Measurements from ENCODE around the gene AKR7A3. TPM values are rescaled to one million over a fixed set of nuclear protein-coding genes. Genes with fewer than 3 reads are reported as not detected.
A peak's percentile ranks its signal among the peaks of the same experiment; 100 is the strongest.
"Not testable (repeated sequence)": the region's sequence is repeated elsewhere in the genome, so short reads cannot be mapped to it uniquely, and the experiment has no call there.

Gene AKR7A3
- total and polyA plus RNA-seq, 12 donors, result 0.13 to 0.66 (median 0.25) TPM; not detected in 2

DNA sequence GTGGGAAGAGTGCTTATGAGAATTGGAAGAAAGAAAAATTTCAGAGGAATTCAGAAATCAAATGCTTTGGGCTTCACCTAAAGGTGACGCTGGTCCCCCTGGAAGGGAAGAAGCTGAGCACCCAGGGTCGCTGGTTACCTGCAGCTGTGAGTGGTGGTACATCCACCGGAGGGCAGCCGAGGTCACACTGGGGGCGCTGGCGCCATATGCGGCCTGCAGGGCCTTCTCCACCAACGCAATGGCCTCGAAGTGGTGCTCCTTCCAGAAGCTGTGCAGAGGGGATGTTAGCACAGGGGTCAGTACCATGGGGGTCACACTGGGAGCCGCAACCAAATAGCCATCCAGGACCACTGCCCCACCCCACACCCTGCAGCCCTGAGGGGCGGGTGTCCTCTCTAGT lies 17.3 kb upstream of the AKR7A3 start:
- Histone ChIP-seq H3K9me3 (no peaks in the 10 kb centered on the region), H3K4me3 (no peak overlapping the region), H3K36me3 (peaks cover 0 to 72% (median 41%) of the 10 kb centered on the region in 9 donors), H3K4me1 (peaks cover 2 to 6% (median 3%) of the 10 kb centered on the region in 9 donors), H3K27me3 (no peaks in the 10 kb centered on the region), H3K27ac (no peak overlapping the region)
- DNase-seq, result no peak
- TF ChIP-seq, protein P1, sequence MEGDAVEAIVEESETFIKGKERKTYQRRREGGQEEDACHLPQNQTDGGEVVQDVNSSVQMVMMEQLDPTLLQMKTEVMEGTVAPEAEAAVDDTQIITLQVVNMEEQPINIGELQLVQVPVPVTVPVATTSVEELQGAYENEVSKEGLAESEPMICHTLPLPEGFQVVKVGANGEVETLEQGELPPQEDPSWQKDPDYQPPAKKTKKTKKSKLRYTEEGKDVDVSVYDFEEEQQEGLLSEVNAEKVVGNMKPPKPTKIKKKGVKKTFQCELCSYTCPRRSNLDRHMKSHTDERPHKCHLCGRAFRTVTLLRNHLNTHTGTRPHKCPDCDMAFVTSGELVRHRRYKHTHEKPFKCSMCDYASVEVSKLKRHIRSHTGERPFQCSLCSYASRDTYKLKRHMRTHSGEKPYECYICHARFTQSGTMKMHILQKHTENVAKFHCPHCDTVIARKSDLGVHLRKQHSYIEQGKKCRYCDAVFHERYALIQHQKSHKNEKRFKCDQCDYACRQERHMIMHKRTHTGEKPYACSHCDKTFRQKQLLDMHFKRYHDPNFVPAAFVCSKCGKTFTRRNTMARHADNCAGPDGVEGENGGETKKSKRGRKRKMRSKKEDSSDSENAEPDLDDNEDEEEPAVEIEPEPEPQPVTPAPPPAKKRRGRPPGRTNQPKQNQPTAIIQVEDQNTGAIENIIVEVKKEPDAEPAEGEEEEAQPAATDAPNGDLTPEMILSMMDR (IDR thresholded peaks at IDR 0.05), result no peak
- WGBS, 2 donors, result 86 to 94% methylated on average over 11 of the region's 11 CpGs
- ATAC-seq, result no peak
- intact Hi-C loops (cut with DNase I), result no loop called here

DNA sequence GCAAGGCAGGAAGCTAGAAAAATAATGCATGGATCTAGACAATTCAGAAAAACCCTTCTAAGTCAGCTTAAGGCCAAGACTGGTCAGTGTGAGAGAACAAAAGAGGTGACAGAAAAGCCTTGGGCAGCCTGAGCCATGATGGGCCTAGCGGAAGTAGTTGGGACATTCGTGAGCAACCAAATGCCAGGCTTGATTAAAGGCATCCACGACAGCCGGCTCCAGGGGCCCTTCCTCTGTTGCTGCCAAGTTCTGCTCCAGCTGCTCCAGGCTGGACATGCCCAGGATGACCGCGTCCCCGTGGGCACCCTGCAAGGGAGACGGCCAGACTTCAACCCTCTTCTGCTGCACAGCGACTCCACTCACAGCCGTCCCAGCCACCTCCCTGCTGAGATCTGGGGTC lies 15.5 kb upstream of the AKR7A3 start:
- ATAC-seq; H3K4me3 ChIP-seq; H3K27ac ChIP-seq; H3K9me3 ChIP-seq; intact Hi-C loops (cut with DNase I); DNase-seq; H3K4me1 ChIP-seq; H3K27me3 ChIP-seq: not testable (repeated sequence)
- 89 to 94% methylated on average over 9 to 10 of the region's 10 CpGs for WGBS, 2 donors
- H3K36me3 ChIP-seq, result peaks cover 0 to 77% (median 41%) of the 10 kb centered on the region in 9 donors

DNA sequence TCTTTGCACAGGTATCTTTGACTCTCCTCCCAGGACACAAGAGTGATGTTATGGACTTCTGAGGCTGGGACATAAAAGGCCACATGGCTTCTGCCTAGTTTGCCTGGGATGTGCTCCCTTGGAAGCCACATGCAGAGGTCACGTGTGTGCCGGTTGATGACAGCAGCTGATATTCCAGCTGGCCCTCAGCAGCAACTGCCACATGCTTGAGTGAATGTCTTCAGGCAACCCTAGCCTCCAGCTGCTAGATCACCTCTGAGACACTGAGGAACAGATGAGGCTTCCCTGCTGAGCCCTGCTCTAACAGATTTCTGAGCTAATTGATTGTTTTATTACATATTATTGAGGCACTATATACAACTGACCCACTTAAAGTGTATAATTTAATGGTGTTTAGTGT lies 11.6 kb upstream of the AKR7A3 start:
- ATAC-seq, result no peak
- Histone ChIP-seq H3K4me1 (no peaks in the 10 kb centered on the region), H3K9me3 (peaks cover 0 to 12% (median 0%) of the 10 kb centered on the region in 11 donors), H3K27ac (no peak overlapping the region), H3K27me3 (no peaks in the 10 kb centered on the region), H3K4me3 (no peak overlapping the region), H3K36me3 (peaks cover 0 to 47% (median 21%) of the 10 kb centered on the region in 9 donors)
- intact Hi-C loops (cut with DNase I), result no loop called here
- TF ChIP-seq, protein P1 (IDR thresholded peaks at IDR 0.05), result no peak
- WGBS, 2 donors, result 89 to 91% methylated on average over 2 of the region's 2 CpGs
- no peak for DNase-seq

DNA sequence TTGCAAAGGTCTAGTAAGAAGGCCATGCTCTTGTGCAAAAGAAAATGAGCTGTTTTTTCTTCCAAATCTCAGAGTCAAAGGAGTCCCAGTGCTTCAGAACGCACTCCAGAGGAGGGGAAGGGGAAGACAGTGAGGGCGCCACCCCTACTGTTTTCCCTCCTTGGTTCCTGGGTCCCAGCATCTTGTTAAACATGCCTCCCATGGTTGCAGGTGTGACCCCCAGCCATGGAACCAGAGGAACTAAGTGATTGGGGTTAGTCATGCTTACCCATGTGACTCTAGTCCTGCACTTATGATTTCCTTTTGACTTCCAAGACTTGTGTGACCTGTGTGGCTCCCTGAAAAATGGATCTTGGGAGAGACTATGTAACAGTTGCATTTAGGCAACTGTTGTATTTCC lies 6.1 kb upstream of the AKR7A3 start:
- no peak for ATAC-seq
- 68 to 98% methylated on average over 2 of the region's 2 CpGs for WGBS, 2 donors
- Histone ChIP-seq H3K4me1 (peaks cover 0 to 3% (median under 1%) of the 10 kb centered on the region in 9 donors), H3K27ac (no peak overlapping the region), H3K4me3 (no peak overlapping the region), H3K36me3 (no peaks in the 10 kb centered on the region), H3K9me3 (peaks cover 0 to 32% (median 8%) of the 10 kb centered on the region in 11 donors), H3K27me3 (no peaks in the 10 kb centered on the region)
- intact Hi-C loops (cut with DNase I), result no loop called here
- TF ChIP-seq, protein P1 (IDR thresholded peaks at IDR 0.05), result no peak
- no peak for DNase-seq

DNA sequence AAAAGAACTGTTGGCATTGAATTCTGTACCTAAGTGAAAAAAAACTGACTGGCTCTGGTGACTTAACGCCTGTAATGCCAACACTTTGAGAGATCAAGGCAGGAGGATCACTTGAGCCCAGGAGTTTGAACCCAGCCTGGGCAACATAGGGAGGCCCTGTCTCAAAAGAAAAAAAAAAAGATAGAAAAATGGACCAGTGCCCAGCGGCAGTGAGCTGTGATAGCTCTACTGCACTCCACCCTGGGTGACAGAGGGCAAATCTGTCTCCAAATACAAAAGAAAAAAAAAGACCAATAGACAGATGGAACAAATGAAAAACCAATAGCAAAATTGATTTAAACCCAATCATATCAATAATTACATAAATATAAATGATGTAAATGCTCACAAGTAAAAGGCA lies 674 bp upstream of the AKR7A3 start:
- Histone ChIP-seq H3K9me3 (peaks cover 0 to 10% (median 2%) of the 10 kb centered on the region in 11 donors), H3K27me3 (peaks cover 0 to 6% (median 0%) of the 10 kb centered on the region in 7 donors), H3K4me3 (peak overlapping the region in 9 of 10 donors; percentile 27 to 55 (median 46)), H3K36me3 (no peaks in the 10 kb centered on the region), H3K27ac (no peak overlapping the region), H3K4me1 (peaks cover 0 to 18% (median 9%) of the 10 kb centered on the region in 9 donors)
- DNase-seq, result no peak
- ATAC-seq, result peak in 5 of 8 donors; percentile 39 to 72 (median 60)
- WGBS, 2 donors, result 8 to 34% methylated on average over 2 of the region's 2 CpGs
- TF ChIP-seq, protein P1 (IDR thresholded peaks at IDR 0.05), result no peak
- intact Hi-C loops (cut with DNase I), result no loop called here
